OCI-LY1 (cell line): ENCODE results near the gene PSENEN.

Source experiments
- EZH2 ChIP-seq: fragments of 200-600 bp; sonication (generic), shearing (Covaris generic); IDR thresholded peaks from 2 replicates; pipeline ENCODE4 v1.8.0; 2017; ENCODE audit warnings: borderline replicate concordance, mixed run types, mild to moderate bottlenecking, antibody characterized with exemption, low read length, moderate library complexity, mixed read lengths
- TF ChIP-seq, protein P1 (sequence below): fragments of 200-600 bp; sonication (generic), shearing (Covaris generic); IDR thresholded peaks from 2 replicates; pipeline ENCODE4 v1.5.1; 2017; ENCODE audit warnings: mild to moderate bottlenecking, antibody characterized with exemption, low read length, moderate library complexity, mixed read lengths

DNA sequence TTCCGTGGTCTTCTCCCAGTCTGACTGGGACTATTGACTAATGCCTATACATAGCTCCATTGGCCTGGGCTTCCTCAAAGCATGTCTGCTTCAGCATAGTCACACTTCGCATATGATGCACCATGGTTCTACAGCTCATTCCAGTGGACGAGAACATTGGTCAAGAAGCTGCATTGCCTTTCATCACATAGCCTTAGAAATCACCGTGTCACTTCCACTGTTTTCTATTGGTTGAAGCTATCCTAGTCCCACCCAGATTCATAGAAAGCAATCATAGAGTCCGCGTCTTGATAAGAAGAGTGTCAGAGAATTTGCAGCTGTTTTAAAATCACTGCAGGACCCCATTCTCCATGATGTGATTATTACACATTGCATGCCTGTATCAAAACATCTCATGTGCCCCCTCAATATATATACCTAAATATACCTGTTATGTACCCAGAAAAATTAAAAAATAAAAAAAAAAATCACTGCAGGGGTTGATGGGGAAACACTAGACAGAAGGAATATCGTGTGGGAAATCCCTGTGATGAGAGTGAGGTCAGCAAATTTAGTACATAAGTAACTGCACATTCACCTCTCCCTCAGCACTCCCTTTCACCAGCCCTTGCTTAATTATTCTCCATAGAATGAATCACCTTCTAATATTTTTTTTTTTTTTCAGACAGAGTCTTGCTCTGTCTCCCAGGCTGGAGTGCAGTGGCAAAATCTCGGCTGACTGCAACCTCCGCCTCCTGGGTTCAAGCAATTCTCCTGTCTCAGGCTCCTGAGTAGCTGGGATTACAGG, 27.8 kb downstream of the PSENEN start:
- TF ChIP-seq, protein P1, sequence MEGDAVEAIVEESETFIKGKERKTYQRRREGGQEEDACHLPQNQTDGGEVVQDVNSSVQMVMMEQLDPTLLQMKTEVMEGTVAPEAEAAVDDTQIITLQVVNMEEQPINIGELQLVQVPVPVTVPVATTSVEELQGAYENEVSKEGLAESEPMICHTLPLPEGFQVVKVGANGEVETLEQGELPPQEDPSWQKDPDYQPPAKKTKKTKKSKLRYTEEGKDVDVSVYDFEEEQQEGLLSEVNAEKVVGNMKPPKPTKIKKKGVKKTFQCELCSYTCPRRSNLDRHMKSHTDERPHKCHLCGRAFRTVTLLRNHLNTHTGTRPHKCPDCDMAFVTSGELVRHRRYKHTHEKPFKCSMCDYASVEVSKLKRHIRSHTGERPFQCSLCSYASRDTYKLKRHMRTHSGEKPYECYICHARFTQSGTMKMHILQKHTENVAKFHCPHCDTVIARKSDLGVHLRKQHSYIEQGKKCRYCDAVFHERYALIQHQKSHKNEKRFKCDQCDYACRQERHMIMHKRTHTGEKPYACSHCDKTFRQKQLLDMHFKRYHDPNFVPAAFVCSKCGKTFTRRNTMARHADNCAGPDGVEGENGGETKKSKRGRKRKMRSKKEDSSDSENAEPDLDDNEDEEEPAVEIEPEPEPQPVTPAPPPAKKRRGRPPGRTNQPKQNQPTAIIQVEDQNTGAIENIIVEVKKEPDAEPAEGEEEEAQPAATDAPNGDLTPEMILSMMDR, result no peak
- no peak for TF ChIP-seq EZH2
